Panc1 (cell line): ENCODE results near the gene PGBD5. TPM values are rescaled to one million over a fixed set of nuclear protein-coding genes. Genes with fewer than 3 reads are reported as not detected.
"Not testable (repeated sequence)": the region's sequence is repeated elsewhere in the genome, so short reads cannot be mapped to it uniquely, and the experiment has no call there.

Experiments used
- ATAC-seq: fragments of 200-7000 bp; cut with Tn5 transposase; 2 replicates; pipeline ENCODE4 v1.9.1; 2020; ENCODE audit warnings: mild to moderate bottlenecking, moderate library complexity
- Bru-seq: library from RNA; stranded (reverse); fragments of 400-500 nt; gene quantifications from one replicate; lab custom pipeline; 2021; lab: Mats Ljungman, UMichigan
- BruChase-seq, 2 experiments: library from RNA; stranded (reverse); fragments of 400-500 nt; gene quantifications; one replicate each; lab custom pipeline; 2021; lab: Mats Ljungman, UMichigan
- BruUV-seq: library from RNA; stranded (reverse); fragments of 400-500 nt; replicated peaks from 2 replicates; lab custom pipeline; 2021; lab: Mats Ljungman, UMichigan
- CTCF ChIA-PET: fragments of 300-600 bp; sonication (Branson Sonifier 250); formaldehyde crosslinking; loops from one replicate; lab custom pipeline; 2022; ENCODE audit warnings: antibody characterized with exemption; lab: Charles Lee
- POLR2A ChIA-PET: fragments of 300-600 bp; sonication (Branson Sonifier 250); formaldehyde crosslinking; loops from one replicate; lab custom pipeline; 2022; ENCODE audit warnings: antibody characterized with exemption; lab: Charles Lee
- DNase-seq: peaks from one replicate; pipeline ENCODE4 v3.0.0-alpha.2; 2010; ENCODE audit warnings: low read depth, low spot score
- H3K27ac ChIP-seq: 2 replicates; pipeline ENCODE4 v1.5.1; 2011; ENCODE audit warnings: mild to moderate bottlenecking, low read length, inconsistent platforms
- H3K27me3 ChIP-seq: fragments of 200-500 bp; sonication (Bioruptor generic); 2 replicates; pipeline ENCODE4 v1.6.0; 2014; ENCODE audit warnings: low read length, inconsistent platforms; ENCODE audit not compliant: control insufficient read depth, insufficient read depth
- H3K36me3 ChIP-seq: fragments of 200-500 bp; sonication (Bioruptor generic); 2 replicates; pipeline ENCODE4 v1.5.1; 2014; ENCODE audit warnings: inconsistent platforms, mild to moderate bottlenecking, low read length, moderate library complexity; ENCODE audit not compliant: control insufficient read depth, insufficient read depth
- H3K4me1 ChIP-seq: 2 replicates; pipeline ENCODE4 v1.5.1; 2011; ENCODE audit warnings: inconsistent platforms, mild to moderate bottlenecking, low read length, moderate library complexity; ENCODE audit not compliant: control insufficient read depth, insufficient read depth
- H3K4me3 ChIP-seq, 2 experiments: 2 replicates each; pipeline ENCODE4 v1.5.1; 2011 to 2012; ENCODE audit warnings: low read depth in 2 of 2, low read length in 2 of 2, mild to moderate bottlenecking in 2 of 2, inconsistent platforms in 1 of 2, moderate library complexity in 1 of 2
- H3K9me3 ChIP-seq: fragments of 200-500 bp; sonication (Bioruptor generic); 2 replicates; pipeline ENCODE4 v1.5.1; 2014; ENCODE audit warnings: low read depth, mild to moderate bottlenecking, inconsistent platforms, low read length, moderate library complexity; ENCODE audit not compliant: control insufficient read depth, insufficient read depth
- REST ChIP-seq, 2 experiments: IDR thresholded peaks; 2 replicates each; pipeline ENCODE4 v1.6.1; 2011 to 2012; ENCODE audit warnings: low read depth in 2 of 2, control low read depth in 1 of 2, low read length in 1 of 2, mild to moderate bottlenecking in 1 of 2, moderate library complexity in 1 of 2; ENCODE audit not compliant: insufficient read depth in 1 of 2
- SIN3A ChIP-seq: IDR thresholded peaks from 2 replicates; pipeline ENCODE4 v1.6.1; 2012; ENCODE audit warnings: low read depth, mild to moderate bottlenecking, low read length, moderate library complexity, borderline replicate concordance; ENCODE audit not compliant: insufficient read depth
- TCF7L2 ChIP-seq: IDR thresholded peaks from 2 replicates; pipeline ENCODE4 v1.6.1; 2011; ENCODE audit warnings: mild to moderate bottlenecking, low read depth, low read length, inconsistent platforms
- in situ Hi-C: cut with HindIII; loops from 2 replicates; pipeline ENCODE4 v1.10.0; 2016; ENCODE audit warnings: low sequenced_read_pairs, low pct_unique_long_range_greater_than_20kb
- intact Hi-C: fragments of 100-400 bp; cut with micrococcal nuclease; formaldehyde crosslinking; loops from one replicate; pipeline ENCODE4 v1.10.0; 2022; ENCODE audit not compliant: unreplicated experiment
- long read RNA-seq: library from polyadenylated mRNA; unstranded; transcript quantifications from one replicate; pipeline ENCODE4 v2.0.0, GENCODE V29; 2021; ENCODE audit not compliant: unreplicated experiment
- polyA plus RNA-seq: library from polyadenylated mRNA; unstranded; fragments of >200 nt; gene quantifications from one replicate; pipeline ENCODE4 v1.2.1, GENCODE V29; 2012; ENCODE audit warnings: missing spikeins; ENCODE audit not compliant: insufficient read length
- total RNA-seq: library from RNA; stranded (reverse); gene quantifications from one replicate; pipeline ENCODE4 v1.2.1, GENCODE V29; 2021; ENCODE audit not compliant: unreplicated experiment

Gene PGBD5, protein sequence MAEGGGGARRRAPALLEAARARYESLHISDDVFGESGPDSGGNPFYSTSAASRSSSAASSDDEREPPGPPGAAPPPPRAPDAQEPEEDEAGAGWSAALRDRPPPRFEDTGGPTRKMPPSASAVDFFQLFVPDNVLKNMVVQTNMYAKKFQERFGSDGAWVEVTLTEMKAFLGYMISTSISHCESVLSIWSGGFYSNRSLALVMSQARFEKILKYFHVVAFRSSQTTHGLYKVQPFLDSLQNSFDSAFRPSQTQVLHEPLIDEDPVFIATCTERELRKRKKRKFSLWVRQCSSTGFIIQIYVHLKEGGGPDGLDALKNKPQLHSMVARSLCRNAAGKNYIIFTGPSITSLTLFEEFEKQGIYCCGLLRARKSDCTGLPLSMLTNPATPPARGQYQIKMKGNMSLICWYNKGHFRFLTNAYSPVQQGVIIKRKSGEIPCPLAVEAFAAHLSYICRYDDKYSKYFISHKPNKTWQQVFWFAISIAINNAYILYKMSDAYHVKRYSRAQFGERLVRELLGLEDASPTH
- total RNA-seq (0.05 TPM), Bru-seq, nascent RNA (percentile 11 among the genes with signal in this experiment), BruChase-seq, experiment 1, labeled RNA remaining after a 2-hour chase (percentile 14 among the genes with signal in this experiment), BruChase-seq, experiment 2, labeled RNA remaining after a 6-hour chase (percentile 13 among the genes with signal in this experiment)
- polyA plus RNA-seq: 0.02 TPM
- long read RNA-seq, full-length matches to known transcripts: 1 of 1 reads
- long read RNA-seq, partial matches to known transcripts: 0 of 1 reads
- long read RNA-seq, other reads (novel, unspliced or antisense): 0 of 1 reads

- Histone ChIP-seq H3K36me3 (no peaks in the 10 kb centered on the region), H3K27ac (no peak within 1 kb of the TSS), H3K9me3 (no peaks in the 10 kb centered on the region), H3K27me3 (peaks cover 50% of the 10 kb centered on the region), H3K4me1 (no peaks in the 10 kb centered on the region; the same call in 1 of the 2 replicates), H3K4me3 (peak within 1 kb of the TSS; percentile 24 to 42)
- intact Hi-C loops: no loop called here
- no peak for DNase-seq
- POLR2A ChIA-PET: no interaction called here
- BruUV-seq: no TSS peak
- in situ Hi-C loops: no loop called here
- TF ChIP-seq TCF7L2 (no peak), SIN3A (peak; percentile 83; the same call in 1 of the 2 replicates), REST (IDR thresholded peaks at IDR 0.05; ENCODE audit: insufficient read depth in 1 of 2, low read depth in 2 of 2, low read length in 1 of 2) (peak; percentile 95 to 98)
- peak; percentile 95 for ATAC-seq
- CTCF ChIA-PET: interaction anchor here (0.6 kb wide), 1 partner anchor 327 kb away, joined by 3 read pairs; no protein-coding TSS in a partner anchor
Measured at GRCh38 chr1:230426246-230427093, at the start of gene PGBD5. Gene PGBD5, minus strand, starts transcription at chr1:230426332. Its CDS starts 404 bp downstream, at chr1:230425928.

- intact Hi-C loops, ATAC-seq, H3K4me1 ChIP-seq, DNase-seq, BruUV-seq, H3K9me3 ChIP-seq, H3K36me3 ChIP-seq, H3K27me3 ChIP-seq, H3K4me3 ChIP-seq, in situ Hi-C loops, POLR2A ChIA-PET, H3K27ac ChIP-seq, CTCF ChIA-PET: not testable (repeated sequence)
Measured at GRCh38 chr1:230474924-230475323, 48.8 kb upstream of the PGBD5 start.

- H3K9me3 ChIP-seq, BruUV-seq, CTCF ChIA-PET, H3K27me3 ChIP-seq, POLR2A ChIA-PET, DNase-seq, in situ Hi-C loops, intact Hi-C loops, ATAC-seq, H3K4me3 ChIP-seq, H3K36me3 ChIP-seq, H3K27ac ChIP-seq, H3K4me1 ChIP-seq: not testable (repeated sequence)
Measured at GRCh38 chr1:230470750-230471149, 44.6 kb upstream of the PGBD5 start.
